ENCODE measurements around the gene PXMP4.

- TF ChIP-seq CTCF (conservative IDR thresholded peaks at IDR 0.05) (no peak), EZH2 (IDR thresholded peaks at IDR 0.05; ENCODE audit: low read depth) (no peak)
Observed at GRCh38 chr20:33711446-33711738, 8.7 kb downstream of the PXMP4 start.

Measured in PC-9 (cell line).